OCI-LY7 (cell line): ENCODE results near the gene JAML. TPM values are rescaled to one million over a fixed set of nuclear protein-coding genes. Genes with fewer than 3 reads are reported as not detected.

Experiments
- BruUV-seq: library from RNA; stranded (reverse); fragments of 400-500 nt; replicated peaks from 2 replicates; lab custom pipeline; 2021; lab: Mats Ljungman, UMichigan
- CTCF ChIA-PET: fragments of 300-600 bp; sonication (Branson Sonifier 250); formaldehyde crosslinking; loops from one replicate; lab custom pipeline; 2022; ENCODE audit warnings: antibody characterized with exemption; ENCODE audit not compliant: unreplicated experiment; lab: Charles Lee
- POLR2A ChIA-PET: fragments of 300-600 bp; sonication (Branson Sonifier 250); formaldehyde crosslinking; loops from one replicate; lab custom pipeline; 2022; ENCODE audit warnings: antibody characterized with exemption; lab: Charles Lee
- DNase-seq: peaks from one replicate; pipeline ENCODE4 v3.0.0-alpha.2; 2015; ENCODE audit warnings: low spot score
- H2AFZ ChIP-seq: fragments of 200-600 bp; sonication (generic), shearing (Covaris generic); 2 replicates; pipeline ENCODE4 v1.6.1; 2014; ENCODE audit warnings: mild to moderate bottlenecking, antibody characterized with exemption, low read length, moderate library complexity
- H3K27ac ChIP-seq: fragments of 200-600 bp; sonication (generic); 2 replicates; pipeline ENCODE4 v1.5.1; 2014; ENCODE audit warnings: mixed run types, low read depth, mild to moderate bottlenecking, moderate library complexity, low read length, inconsistent platforms; ENCODE audit not compliant: poor library complexity, severe bottlenecking
- H3K36me3 ChIP-seq: fragments of 200-600 bp; sonication (generic); 2 replicates; pipeline ENCODE4 v1.6.1; 2014; ENCODE audit warnings: mild to moderate bottlenecking, antibody characterized with exemption, low read length, moderate library complexity, mixed read lengths; ENCODE audit not compliant: insufficient read depth
- H3K4me1 ChIP-seq: fragments of 200-600 bp; sonication (generic); 2 replicates; pipeline ENCODE4 v1.5.1; 2014; ENCODE audit warnings: mild to moderate bottlenecking, low read length; ENCODE audit not compliant: insufficient read depth, poor library complexity, severe bottlenecking
- H3K4me2 ChIP-seq: fragments of 200-600 bp; sonication (generic); 2 replicates; pipeline ENCODE4 v1.6.1; 2014; ENCODE audit warnings: mild to moderate bottlenecking, low read length
- H3K4me3 ChIP-seq: fragments of 200-600 bp; sonication (generic); 2 replicates; pipeline ENCODE4 v1.5.1; 2014; ENCODE audit warnings: mild to moderate bottlenecking, low read depth, low read length; ENCODE audit not compliant: poor library complexity, severe bottlenecking
- H3K79me2 ChIP-seq: fragments of 200-600 bp; sonication (generic); 2 replicates; pipeline ENCODE4 v1.6.1; 2016; ENCODE audit warnings: low read depth, mild to moderate bottlenecking, low read length, moderate library complexity, mixed read lengths; ENCODE audit not compliant: insufficient read depth
- H3K9me2 ChIP-seq: fragments of 200-600 bp; sonication (generic); 2 replicates; pipeline ENCODE4 v1.6.1; 2016; ENCODE audit warnings: mild to moderate bottlenecking, low read length, mixed read lengths; ENCODE audit not compliant: insufficient read depth
- H3K9me3 ChIP-seq: fragments of 200-600 bp; sonication (generic); 2 replicates; pipeline ENCODE4 v1.6.1; 2014; ENCODE audit warnings: mild to moderate bottlenecking, mixed run types, low read length, mixed read lengths
- H4K20me1 ChIP-seq: fragments of 200-600 bp; sonication (generic); 2 replicates; pipeline ENCODE4 v1.6.1; 2014; ENCODE audit warnings: mild to moderate bottlenecking, antibody characterized with exemption, low read length, moderate library complexity, mixed read lengths; ENCODE audit not compliant: insufficient read depth
- CTCF ChIP-seq: fragments of 200-600 bp; sonication (generic); conservative IDR thresholded peaks from 2 replicates; pipeline ENCODE4 v1.5.1; 2014; ENCODE audit warnings: mild to moderate bottlenecking, antibody characterized with exemption, low read length, moderate library complexity, mixed read lengths
- EZH2phosphoT487 ChIP-seq: fragments of 200-600 bp; sonication (generic); IDR thresholded peaks from 2 replicates; pipeline ENCODE4 v1.6.1; 2018; ENCODE audit warnings: low read depth, borderline replicate concordance, mild to moderate bottlenecking, mixed run types, antibody characterized with exemption, low read length, moderate library complexity, mixed read lengths
- intact Hi-C: fragments of 100-400 bp; cut with micrococcal nuclease; formaldehyde crosslinking; loops from one replicate; pipeline ENCODE4 v1.10.0; 2022; ENCODE audit not compliant: unreplicated experiment
- total RNA-seq, 2 experiments: library from RNA; depleted of rRNA in 1 of 2; stranded (reverse); fragments of >200 nt in 1 of 2; shearing (Covaris generic) in 1 of 2; gene quantifications; 2 replicates each; pipeline ENCODE4 v1.2.3, GENCODE V29; 2014 to 2022

Gene JAML
- total RNA-seq, 2 experiments from 2014 or later: 0.63 to 0.73 TPM

- intact Hi-C loops: no loop called here
- Histone ChIP-seq H3K36me3 (no peaks in the 10 kb centered on the region), H3K4me1 (peaks cover 21% of the 10 kb centered on the region), H2AFZ (peak overlapping the region; percentile 43; the same call in 1 of the 2 replicates), H4K20me1 (no peaks in the 10 kb centered on the region), H3K4me2 (peak overlapping the region; percentile 7; the same call in 1 of the 2 replicates), H3K9me2 (no peaks in the 10 kb centered on the region), H3K27ac (no peak overlapping the region), H3K79me2 (no peaks in the 10 kb centered on the region), H3K9me3 (no peaks in the 10 kb centered on the region), H3K4me3 (no peak overlapping the region)
- no TSS peak for BruUV-seq
- peak; percentile 27 for DNase-seq
- CTCF ChIA-PET: interaction anchor here (1.2 kb wide), 1 partner anchor 14 kb away, joined by 4 read pairs; no protein-coding TSS in a partner anchor
- TF ChIP-seq CTCF (no peak), EZH2phosphoT487 (no peak)
- POLR2A ChIA-PET: interaction anchor here (0.7 to 1.8 kb wide), 2 partner anchors 14 to 99 kb away, joined by 5 to 8 read pairs; no protein-coding TSS in a partner anchor
Measured at GRCh38 chr11:118227865-118228785, 3.3 kb upstream of the JAML start.

GRCh38 chr11:118226781-118227180 lies 2.0 kb upstream of the JAML start:
- no peaks in the 10 kb centered on the region for H3K9me2 ChIP-seq
- no peaks in the 10 kb centered on the region for H3K79me2 ChIP-seq
- no peaks in the 10 kb centered on the region for H4K20me1 ChIP-seq
- CTCF ChIA-PET: interaction anchor here (0.6 to 1.2 kb wide), 3 partner anchors 13 to 57 kb away, joined by 3 to 5 read pairs (median 4); no protein-coding TSS in a partner anchor
- intact Hi-C loops: no loop called here
- H3K27ac ChIP-seq: no peak overlapping the region
- H3K4me2 ChIP-seq: no peak overlapping the region
- no peak for DNase-seq
- H3K36me3 ChIP-seq: no peaks in the 10 kb centered on the region
- POLR2A ChIA-PET: interaction anchor here (0.7 to 1.8 kb wide), 2 partner anchors 13 to 655 kb away, joined by 4 to 8 read pairs; no protein-coding TSS in a partner anchor
- no peak overlapping the region for H3K4me3 ChIP-seq
- no TSS peak for BruUV-seq
- TF ChIP-seq CTCF (no peak), EZH2phosphoT487 (no peak)
- H2AFZ ChIP-seq: no peak overlapping the region
- H3K9me3 ChIP-seq: no peaks in the 10 kb centered on the region
- peaks cover 21% of the 10 kb centered on the region for H3K4me1 ChIP-seq
